K562 (cell line): ENCODE results near the gene OTOG. TPM values are rescaled to one million over a fixed set of nuclear protein-coding genes. Genes with fewer than 3 reads are reported as not detected.

ENCODE experiments used
- CTBP1 ChIP-seq: fragments of 450-650 bp; IDR thresholded peaks from 2 replicates; pipeline ENCODE4 v1.6.1; 2016; ENCODE audit warnings: borderline replicate concordance
- DMBX1 ChIP-seq: fragments of 250-450 bp; sonication (Bioruptor Pico); IDR thresholded peaks from 2 replicates; pipeline ENCODE4 v1.8.0; 2022; ENCODE audit warnings: inconsistent platforms, mild to moderate bottlenecking, moderate library complexity, borderline replicate concordance
- EHMT2 ChIP-seq: fragments of 450-650 bp; IDR thresholded peaks from 2 replicates; pipeline ENCODE4 v1.6.1; 2018; ENCODE audit warnings: antibody characterized with exemption
- ILF3 ChIP-seq: fragments of 450-650 bp; IDR thresholded peaks from 2 replicates; pipeline ENCODE4 v1.6.1; 2018; ENCODE audit warnings: antibody characterized with exemption, mild to moderate bottlenecking, moderate library complexity, borderline replicate concordance
- MAFK ChIP-seq: IDR thresholded peaks from 2 replicates; pipeline ENCODE4 v1.6.1; 2011; ENCODE audit warnings: low read length, improper control_type of control experiment
- MGA ChIP-seq: fragments of 450-650 bp; IDR thresholded peaks from 2 replicates; pipeline ENCODE4 v1.6.1; 2016; ENCODE audit warnings: mild to moderate bottlenecking, moderate library complexity
- MTF1 ChIP-seq: fragments of 250-450 bp; sonication (Bioruptor Pico); IDR thresholded peaks from 2 replicates; pipeline ENCODE4 v1.9.0; 2021; ENCODE audit warnings: moderate library complexity, mild to moderate bottlenecking, inconsistent platforms, borderline replicate concordance
- RAD21 ChIP-seq, 2 experiments: fragments of 250-450 bp in 1 of 2; fragments of 450-650 bp in 1 of 2; sonication (Bioruptor Pico) in 1 of 2; formaldehyde crosslinking in 1 of 2; IDR thresholded peaks in 1 of 2; conservative IDR thresholded peaks in 1 of 2; 2 replicates each; pipeline versions ENCODE4 v1.4.0 to v1.8.0; 2020 to 2022; ENCODE audit warnings: mild to moderate bottlenecking in 2 of 2, moderate library complexity in 1 of 2
- RBM15 ChIP-seq: fragments of 200-400 bp; formaldehyde crosslinking; IDR thresholded peaks from 2 replicates; pipeline ENCODE4 v1.6.1; 2018; ENCODE audit warnings: mild to moderate bottlenecking, low read length, moderate library complexity; ENCODE audit not compliant: insufficient read depth
- TRIM24 ChIP-seq, 2 experiments: fragments of 450-650 bp; IDR thresholded peaks; 2 replicates each; pipeline ENCODE4 v1.6.1; 2016
- ZNF184 ChIP-seq: sonication (generic); formaldehyde crosslinking; IDR thresholded peaks from 2 replicates; pipeline ENCODE4 v1.5.0; 2020; ENCODE audit warnings: missing genetic modification reagents
- ZNF311 ChIP-seq: fragments of 250-450 bp; sonication (Bioruptor Pico); IDR thresholded peaks from 2 replicates; pipeline ENCODE4 v1.4.0; 2020; ENCODE audit warnings: mild to moderate bottlenecking, moderate library complexity
- ZNF592 ChIP-seq: fragments of 450-650 bp; IDR thresholded peaks from 2 replicates; pipeline ENCODE4 v1.6.1; 2017; ENCODE audit warnings: antibody characterized with exemption, mild to moderate bottlenecking
- polyA plus RNA-seq, 8 experiments: library from polyadenylated mRNA; depleted of rRNA in 4 of 8; stranded (reverse) in 5 of 8; unstranded in 3 of 8; fragments of >200 nt; fragmentation: Nextera tagmentation in 2 of 8; fragmentation: Illumina TruSeq in 1 of 8; extraction: Ambion mirVana in 2 of 8; extraction: Trizol in 1 of 8; gene quantifications; 2 replicates each; pipeline versions ENCODE4 v1.2.1 to v1.2.3, GENCODE V29; 2011 to 2014; ENCODE audit warnings: inconsistent platforms in 1 of 8, missing spikeins in 1 of 8
- total RNA-seq, 7 experiments: library from RNA; depleted of rRNA in 6 of 7; stranded (reverse); fragments of >200 nt in 6 of 7; fragmentation: Illumina TruSeq in 2 of 7; extraction: Trizol in 2 of 7; gene quantifications; 2 replicates each; pipeline versions ENCODE4 v1.2.1 to v1.2.3, GENCODE V29; 2011 to 2021; ENCODE audit warnings: low replicate concordance in 1 of 7

OTOG gene
- total and polyA plus RNA-seq, 9 of the 15 experiments (the other 6 are each of a cell fraction or from before 2014, with no cell fraction given): not detected

GRCh38 chr11:17528181-17528691 lies 18.8 kb upstream of the OTOG start (continued):
- TF ChIP-seq MGA (0 out of 2 replicates have a peak, but pooled peaks have one; percentile 16), ZNF592 (no peak), DMBX1 (CRISPR knock-in tag) (no peak), ZNF311 (CRISPR knock-in tag) (no peak), ILF3 (no peak), RBM15 (no peak), ZNF184 (CRISPR knock-in tag) (no peak), RAD21 (CRISPR knock-in tag; conservative IDR thresholded peaks at IDR 0.05 in 1 of 2, IDR thresholded peaks at IDR 0.05 in 1 of 2) (peak; percentile 89), EHMT2 (no peak), MAFK (no peak), CTBP1 (no peak), TRIM24 (IDR thresholded peaks at IDR 0.05) (no peak), MTF1 (CRISPR knock-in tag) (no peak)
